HG03571 (cell line): ENCODE data around the gene OST4.
"Not testable (repeated sequence)": the region's sequence is repeated elsewhere in the genome, so short reads cannot be mapped to it uniquely, and the experiment has no call there.

ENCODE experiments used
- ATAC-seq: cut with Tn5 transposase; IDR thresholded peaks from one replicate; pipeline ENCODE4 v1.9.1; 2021; ENCODE audit not compliant: unreplicated experiment

OST4 gene

GRCh38 chr2:27071277-27071989, at the start of gene OST4:
Gene OST4 (minus strand): TSS chr2:27071654.
- ATAC-seq, result peak; percentile 87

- not testable (repeated sequence) for ATAC-seq
Measured at GRCh38 chr2:27119330-27119670, 47.8 kb upstream of the OST4 start.

- ATAC-seq, result no peak
Measured at GRCh38 chr2:27118525-27119329, 47.3 kb upstream of the OST4 start, which contains the start of gene CGREF1. Gene CGREF1 (minus strand): TSS chr2:27119128. CDS start chr2:27104366, 14,762 bp downstream.

GRCh38 chr2:27117995-27118524, 46.6 kb upstream of the OST4 start:
- ATAC-seq, result no peak

GRCh38 chr2:27115519-27115918, 44.1 kb upstream of the OST4 start:
- no peak for ATAC-seq

GRCh38 chr2:27111392-27112078, 40.1 kb upstream of the OST4 start:
- ATAC-seq, result not testable (repeated sequence)

GRCh38 chr2:27110603-27111352, 39.3 kb upstream of the OST4 start:
- ATAC-seq, result not testable (repeated sequence)

GRCh38 chr2:27109083-27109482, 37.6 kb upstream of the OST4 start:
- ATAC-seq, result no peak

GRCh38 chr2:27108221-27108620, 36.8 kb upstream of the OST4 start:
- no peak for ATAC-seq

- no peak for ATAC-seq
Measured at GRCh38 chr2:27105981-27106380, 34.5 kb upstream of the OST4 start.

- ATAC-seq, result no peak
Measured at GRCh38 chr2:27102329-27102728, 30.9 kb upstream of the OST4 start.

- ATAC-seq, result no peak
Measured at GRCh38 chr2:27100036-27100435, 28.6 kb upstream of the OST4 start.

- ATAC-seq, result no peak
Measured at GRCh38 chr2:27099334-27099955, 28.0 kb upstream of the OST4 start.

GRCh38 chr2:27097341-27097740, 25.9 kb upstream of the OST4 start:
- ATAC-seq, result no peak

- no peak for ATAC-seq
Measured at GRCh38 chr2:27096748-27097297, 25.4 kb upstream of the OST4 start.

GRCh38 chr2:27095745-27096651, 24.5 kb upstream of the OST4 start:
- no peak for ATAC-seq

GRCh38 chr2:27095427-27095744, 23.9 kb upstream of the OST4 start:
- no peak for ATAC-seq

GRCh38 chr2:27094353-27094984, 23.0 kb upstream of the OST4 start:
- no peak for ATAC-seq
